Parathyroid adenoma (tissue), 2 donors: Measurements from ENCODE around the gene CSTPP1.

Experiments
- H2AFZ ChIP-seq: fragments of 300-600 bp; sonication (generic); one replicate; pipeline ENCODE4 v1.7.0; 2017; ENCODE audit warnings: antibody characterized with exemption, mild to moderate bottlenecking
- H3K27ac ChIP-seq: fragments of 300-600 bp; sonication (generic); one replicate; pipeline ENCODE4 v1.7.0; 2017
- H3K27me3 ChIP-seq: fragments of 300-600 bp; sonication (generic); one replicate; pipeline ENCODE4 v1.7.0; 2017; ENCODE audit warnings: low read length; ENCODE audit not compliant: control insufficient read depth, insufficient read depth
- H3K36me3 ChIP-seq: fragments of 300-600 bp; sonication (generic); one replicate; pipeline ENCODE4 v1.7.0; 2017; ENCODE audit warnings: low read length; ENCODE audit not compliant: control insufficient read depth, insufficient read depth
- H3K4me1 ChIP-seq: fragments of 300-600 bp; sonication (generic); one replicate; pipeline ENCODE4 v1.7.0; 2017; ENCODE audit warnings: control low read depth
- H3K4me2 ChIP-seq: fragments of 300-600 bp; sonication (generic); one replicate; pipeline ENCODE4 v1.7.0; 2017; ENCODE audit warnings: low read length
- H3K4me3 ChIP-seq: fragments of 300-600 bp; sonication (generic); one replicate; pipeline ENCODE4 v1.7.0; 2017; ENCODE audit warnings: low read depth, low read length
- H3K79me2 ChIP-seq: fragments of 300-600 bp; sonication (generic); one replicate; pipeline ENCODE4 v1.7.0; 2017; ENCODE audit warnings: control low read depth
- H3K9ac ChIP-seq: fragments of 300-600 bp; sonication (generic); one replicate; pipeline ENCODE4 v1.7.0; 2017; ENCODE audit warnings: mild to moderate bottlenecking
- H3K9me3 ChIP-seq: fragments of 300-600 bp; sonication (generic); one replicate; pipeline ENCODE4 v1.7.0; 2017; ENCODE audit warnings: low read length; ENCODE audit not compliant: control insufficient read depth
- TF ChIP-seq, protein P1 (sequence below): fragments of 300-600 bp; sonication (generic); IDR thresholded peaks from one replicate; pipeline ENCODE4 v1.7.0; 2017; ENCODE audit warnings: antibody characterized with exemption, mild to moderate bottlenecking
- donor health status: primary hyperparathyroidism.

Gene CSTPP1

DNA sequence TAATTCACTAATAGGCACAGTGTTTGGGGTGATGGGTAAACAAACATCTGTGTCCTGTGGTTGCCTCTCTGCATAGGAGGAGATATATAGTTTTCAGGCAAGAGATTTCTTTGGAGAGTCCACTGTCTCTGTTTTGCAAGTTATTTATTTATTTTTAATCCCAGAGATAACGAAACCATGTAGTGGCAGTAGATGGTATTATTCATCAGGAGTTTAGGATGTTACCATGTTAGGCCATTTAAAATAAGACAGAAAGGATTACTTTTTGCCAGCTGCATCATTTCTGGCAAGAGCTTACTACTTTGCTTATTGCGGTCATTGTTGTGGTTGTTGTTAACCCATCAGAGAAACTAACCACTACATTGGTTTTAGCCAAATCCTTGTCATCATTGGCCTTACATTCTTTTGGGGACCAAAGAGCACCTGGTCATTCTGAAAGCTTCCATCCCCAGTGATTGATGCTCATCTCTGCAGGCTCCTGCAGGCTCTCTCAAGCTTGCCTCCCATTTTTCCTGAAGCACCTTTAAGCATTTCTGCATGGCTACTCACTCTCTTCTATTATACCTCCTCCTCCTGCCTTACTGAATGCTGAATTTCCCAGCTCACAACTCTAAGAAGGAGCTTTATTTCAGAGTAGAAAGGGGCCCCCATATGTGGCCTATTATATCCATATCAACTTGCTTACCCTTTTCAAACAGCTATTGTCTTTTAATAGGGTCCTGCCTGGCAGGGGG is 84.4 kb downstream of the CSTPP1 start:
- TF ChIP-seq, protein P1, sequence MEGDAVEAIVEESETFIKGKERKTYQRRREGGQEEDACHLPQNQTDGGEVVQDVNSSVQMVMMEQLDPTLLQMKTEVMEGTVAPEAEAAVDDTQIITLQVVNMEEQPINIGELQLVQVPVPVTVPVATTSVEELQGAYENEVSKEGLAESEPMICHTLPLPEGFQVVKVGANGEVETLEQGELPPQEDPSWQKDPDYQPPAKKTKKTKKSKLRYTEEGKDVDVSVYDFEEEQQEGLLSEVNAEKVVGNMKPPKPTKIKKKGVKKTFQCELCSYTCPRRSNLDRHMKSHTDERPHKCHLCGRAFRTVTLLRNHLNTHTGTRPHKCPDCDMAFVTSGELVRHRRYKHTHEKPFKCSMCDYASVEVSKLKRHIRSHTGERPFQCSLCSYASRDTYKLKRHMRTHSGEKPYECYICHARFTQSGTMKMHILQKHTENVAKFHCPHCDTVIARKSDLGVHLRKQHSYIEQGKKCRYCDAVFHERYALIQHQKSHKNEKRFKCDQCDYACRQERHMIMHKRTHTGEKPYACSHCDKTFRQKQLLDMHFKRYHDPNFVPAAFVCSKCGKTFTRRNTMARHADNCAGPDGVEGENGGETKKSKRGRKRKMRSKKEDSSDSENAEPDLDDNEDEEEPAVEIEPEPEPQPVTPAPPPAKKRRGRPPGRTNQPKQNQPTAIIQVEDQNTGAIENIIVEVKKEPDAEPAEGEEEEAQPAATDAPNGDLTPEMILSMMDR: no peak
- Histone ChIP-seq H3K4me2 (no peak overlapping the region), H3K9ac (no peak overlapping the region), H3K79me2 (no peaks in the 10 kb centered on the region), H3K27ac (no peak overlapping the region), H3K27me3 (no peaks in the 10 kb centered on the region), H3K9me3 (no peaks in the 10 kb centered on the region), H3K36me3 (no peaks in the 10 kb centered on the region), H3K4me1 (no peaks in the 10 kb centered on the region), H2AFZ (no peak overlapping the region), H3K4me3 (no peak overlapping the region)

DNA sequence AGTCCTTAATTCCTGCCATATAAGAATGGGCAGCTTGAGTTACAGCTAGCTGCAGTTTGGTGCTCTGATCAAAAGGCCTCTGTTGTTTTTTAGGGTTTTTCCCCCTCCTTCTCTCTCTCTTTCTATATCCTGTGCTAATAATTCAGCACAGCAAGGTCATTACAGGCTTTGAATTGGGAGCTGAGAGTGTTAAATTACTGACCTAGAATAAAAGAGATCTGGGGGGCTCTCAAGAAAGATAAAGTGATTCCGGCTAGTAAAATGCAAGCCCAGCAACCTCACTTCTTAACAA is 84.9 kb downstream of the CSTPP1 start:
- no peak overlapping the region for H2AFZ ChIP-seq
- H3K4me3 ChIP-seq: no peak overlapping the region
- H3K27ac ChIP-seq: no peak overlapping the region
- TF ChIP-seq, protein P1: no peak
- no peak overlapping the region for H3K4me2 ChIP-seq
- no peaks in the 10 kb centered on the region for H3K9me3 ChIP-seq
- H3K36me3 ChIP-seq: no peaks in the 10 kb centered on the region
- no peaks in the 10 kb centered on the region for H3K79me2 ChIP-seq
- H3K9ac ChIP-seq: no peak overlapping the region
- H3K27me3 ChIP-seq: no peaks in the 10 kb centered on the region
- H3K4me1 ChIP-seq: no peaks in the 10 kb centered on the region

DNA sequence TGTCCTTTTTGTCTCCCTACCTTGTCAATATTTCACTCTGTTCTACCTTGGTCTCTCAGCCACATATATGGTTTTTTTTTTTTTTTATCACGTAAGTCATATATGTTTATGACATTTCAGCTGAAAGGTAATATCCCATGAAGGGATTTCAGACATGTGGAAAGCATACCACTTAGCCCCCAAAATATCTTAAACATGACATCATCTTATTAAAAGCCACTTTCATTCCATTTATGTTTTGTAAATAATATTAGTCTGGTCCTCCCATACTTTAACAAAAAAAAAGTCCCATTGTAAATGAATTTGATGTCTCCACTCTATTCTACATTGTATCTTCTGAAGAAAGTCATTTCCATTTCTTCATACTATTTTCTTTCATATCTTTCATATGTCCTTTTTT is 85.4 kb downstream of the CSTPP1 start:
- Histone ChIP-seq H3K9me3 (no peaks in the 10 kb centered on the region), H3K4me2 (no peak overlapping the region), H3K27ac (no peak overlapping the region), H2AFZ (no peak overlapping the region), H3K9ac (no peak overlapping the region), H3K36me3 (no peaks in the 10 kb centered on the region), H3K27me3 (no peaks in the 10 kb centered on the region), H3K4me3 (no peak overlapping the region), H3K4me1 (no peaks in the 10 kb centered on the region), H3K79me2 (no peaks in the 10 kb centered on the region)
- TF ChIP-seq, protein P1: no peak

DNA sequence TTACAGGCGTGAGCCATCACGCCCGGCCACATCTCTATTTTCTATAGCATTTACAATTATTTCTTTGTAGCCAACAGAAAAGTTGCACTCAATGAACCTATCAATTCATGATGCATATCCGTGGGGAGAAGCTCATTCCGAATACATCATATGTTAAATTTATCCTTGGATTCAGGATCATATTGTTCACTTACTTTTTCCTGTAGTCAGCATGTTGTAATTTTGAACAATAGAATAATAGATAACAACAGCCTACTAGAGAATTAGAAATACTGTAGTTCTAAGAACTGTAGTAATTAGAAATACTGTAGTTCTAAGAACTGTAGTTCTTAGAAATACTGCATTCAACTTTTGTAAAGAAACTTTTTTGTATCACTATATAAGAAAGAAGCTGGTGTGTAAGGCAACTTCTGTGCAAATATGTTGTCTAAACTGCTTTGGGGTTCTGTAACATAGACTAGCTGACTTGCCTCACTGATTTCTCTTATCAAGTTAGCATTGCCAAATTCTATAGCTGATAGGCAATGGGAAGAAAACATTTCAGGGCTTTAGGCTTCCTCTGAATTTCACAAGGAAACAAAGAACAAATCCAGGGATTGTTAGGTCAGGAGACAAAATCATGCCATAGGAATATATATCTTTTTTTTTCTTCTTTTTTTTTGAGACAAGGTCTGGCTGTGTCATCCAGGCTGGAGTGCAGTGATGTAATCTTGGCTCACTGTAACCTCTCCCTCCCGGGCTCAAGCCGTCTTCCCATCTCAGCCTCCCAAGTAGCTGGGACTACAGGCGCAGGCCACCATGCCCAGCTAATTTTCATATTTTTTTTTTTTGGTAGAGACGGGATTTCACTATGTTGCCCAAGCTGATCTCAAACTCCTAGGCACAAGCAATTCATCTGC is 91.9 kb downstream of the CSTPP1 start:
- Histone ChIP-seq H3K36me3 (no peaks in the 10 kb centered on the region), H3K79me2 (no peaks in the 10 kb centered on the region), H2AFZ (no peak overlapping the region), H3K4me1 (no peaks in the 10 kb centered on the region), H3K27me3 (no peaks in the 10 kb centered on the region), H3K9ac (no peak overlapping the region), H3K27ac (no peak overlapping the region), H3K4me3 (no peak overlapping the region), H3K4me2 (no peak overlapping the region), H3K9me3 (no peaks in the 10 kb centered on the region)
- TF ChIP-seq, protein P1: no peak
